DND-41 (cell line): ENCODE results near the gene RAI14.

ENCODE experiments used
- ATAC-seq: fragments of 200-7000 bp; cut with Tn5 transposase; 3 replicates; pipeline ENCODE4 v1.9.1; 2021; ENCODE audit warnings: low read depth; ENCODE audit not compliant: insufficient read depth
- DNase-seq: peaks from one replicate; pipeline ENCODE4 v3.0.0-alpha.2; 2020
- H2AFZ ChIP-seq: 2 replicates; pipeline ENCODE4 v1.6.0; 2012; ENCODE audit warnings: low read depth, low read length
- H3K27ac ChIP-seq: 2 replicates; pipeline ENCODE4 v1.5.1; 2012; ENCODE audit warnings: low read length, inconsistent platforms
- H3K27me3 ChIP-seq: fragments of 200-600 bp; sonication (generic); 2 replicates; pipeline ENCODE4 v1.6.0; 2012; ENCODE audit warnings: low read length, mild to moderate bottlenecking, inconsistent platforms; ENCODE audit not compliant: insufficient read depth, poor library complexity
- H3K36me3 ChIP-seq: 2 replicates; pipeline ENCODE4 v1.5.1; 2012; ENCODE audit warnings: low read length, inconsistent platforms; ENCODE audit not compliant: insufficient read depth
- H3K4me1 ChIP-seq: 2 replicates; pipeline ENCODE4 v1.5.1; 2012; ENCODE audit warnings: mild to moderate bottlenecking, low read length; ENCODE audit not compliant: insufficient read depth
- H3K4me2 ChIP-seq: 2 replicates; pipeline ENCODE4 v1.6.0; 2012; ENCODE audit warnings: mild to moderate bottlenecking, moderate library complexity, low read length, inconsistent platforms; ENCODE audit not compliant: insufficient read depth
- H3K4me3 ChIP-seq, 2 experiments: fragments of 200-600 bp in 1 of 2; shearing (Covaris generic) in 1 of 2; 2 replicates each; pipeline ENCODE4 v1.5.1; 2012 to 2016; ENCODE audit warnings: inconsistent platforms in 2 of 2, low read length in 2 of 2, mild to moderate bottlenecking in 2 of 2, low read depth in 1 of 2, moderate library complexity in 1 of 2
- H3K79me2 ChIP-seq: 2 replicates; pipeline ENCODE4 v1.6.0; 2012; ENCODE audit warnings: low read length, inconsistent platforms; ENCODE audit not compliant: insufficient read depth
- H3K9ac ChIP-seq: 2 replicates; pipeline ENCODE4 v1.6.0; 2012; ENCODE audit warnings: low read depth, mild to moderate bottlenecking, inconsistent platforms, low read length, moderate library complexity
- H3K9me3 ChIP-seq: 2 replicates; pipeline ENCODE4 v1.5.1; 2012; ENCODE audit warnings: low read length, moderate library complexity, mild to moderate bottlenecking, inconsistent platforms; ENCODE audit not compliant: insufficient read depth, severe bottlenecking
- H4K20me1 ChIP-seq: 2 replicates; pipeline ENCODE4 v1.6.0; 2012; ENCODE audit warnings: low read length; ENCODE audit not compliant: insufficient read depth
- CTCF ChIP-seq: IDR thresholded peaks from 2 replicates; pipeline ENCODE4 v1.5.1; 2012; ENCODE audit warnings: borderline replicate concordance, low read length, moderate library complexity, mild to moderate bottlenecking; ENCODE audit not compliant: poor library complexity, severe bottlenecking; ENCODE audit errors: extremely low read depth
- EZH2 ChIP-seq: IDR thresholded peaks from 3 replicates; pipeline ENCODE4 v1.6.1; 2012; ENCODE audit warnings: borderline replicate concordance, low read depth, mild to moderate bottlenecking, moderate library complexity, low read length, inconsistent platforms; ENCODE audit not compliant: severe bottlenecking

RAI14 gene

GRCh38 chr5:34847552-34847951 is 191.4 kb downstream of the RAI14 start:
- H4K20me1 ChIP-seq, result no peaks in the 10 kb centered on the region
- H3K36me3 ChIP-seq, result no peaks in the 10 kb centered on the region
- no peaks in the 10 kb centered on the region for H3K9me3 ChIP-seq
- no peak for DNase-seq
- H3K27me3 ChIP-seq, result peaks cover 2% of the 10 kb centered on the region
- TF ChIP-seq EZH2 (no peak), CTCF (no peak)
- no peak for ATAC-seq
- H3K4me1 ChIP-seq, result no peaks in the 10 kb centered on the region
- H3K27ac ChIP-seq, result no peak overlapping the region
- H3K4me2 ChIP-seq, result no peak overlapping the region
- no peak overlapping the region for H3K4me3 ChIP-seq
- no peak overlapping the region for H3K9ac ChIP-seq
- H3K79me2 ChIP-seq, result no peaks in the 10 kb centered on the region
- H2AFZ ChIP-seq, result no peak overlapping the region

DNA sequence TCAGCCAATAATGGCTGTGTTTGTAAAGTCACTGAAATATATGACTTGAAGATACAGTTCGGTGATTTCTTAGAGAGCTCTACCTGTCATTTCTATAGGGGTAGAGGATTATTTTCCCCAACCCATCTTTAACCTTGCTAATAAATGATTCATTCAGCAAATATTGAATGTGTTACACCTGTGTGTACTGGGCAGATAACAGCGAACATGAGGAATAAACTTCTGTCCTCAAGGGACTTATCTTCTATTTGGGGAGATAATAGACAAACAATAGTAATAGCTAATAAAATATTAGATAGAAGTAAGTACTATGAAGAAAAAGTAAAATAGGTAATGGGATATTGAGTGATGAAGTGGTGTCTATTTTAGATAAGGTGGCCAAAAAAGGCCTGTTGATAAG is 192.1 kb downstream of the RAI14 start:
- no peaks in the 10 kb centered on the region for H3K4me1 ChIP-seq
- no peak for DNase-seq

DNA sequence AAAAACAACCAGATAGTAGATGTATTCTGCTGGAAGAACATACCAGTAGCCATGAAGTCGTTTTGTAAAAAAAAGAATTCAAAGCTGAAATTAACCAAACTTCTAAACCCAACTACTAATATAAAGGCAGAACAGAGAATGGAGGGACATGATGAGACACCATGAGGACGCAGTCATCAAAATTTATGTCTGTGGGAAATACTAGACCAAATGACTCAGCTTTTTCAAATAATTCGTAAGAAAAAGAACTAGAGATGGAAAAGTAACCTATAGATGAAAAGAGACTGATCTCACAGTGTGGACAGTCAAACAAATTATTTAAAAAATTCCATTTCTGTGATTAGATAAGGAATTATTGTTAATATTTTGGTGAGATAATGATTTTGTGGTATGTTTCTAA is 193.1 kb downstream of the RAI14 start:
- Histone ChIP-seq H3K79me2 (no peaks in the 10 kb centered on the region), H3K36me3 (no peaks in the 10 kb centered on the region), H3K9me3 (no peaks in the 10 kb centered on the region), H4K20me1 (no peaks in the 10 kb centered on the region), H3K27me3 (no peaks in the 10 kb centered on the region), H3K4me1 (no peaks in the 10 kb centered on the region), H3K27ac (no peak overlapping the region), H3K9ac (no peak overlapping the region), H2AFZ (no peak overlapping the region), H3K4me2 (no peak overlapping the region), H3K4me3 (no peak overlapping the region)
- ATAC-seq, result no peak
- TF ChIP-seq CTCF (no peak), EZH2 (no peak)
- no peak for DNase-seq

More for the DNA sequence above, 192.1 kb downstream of the RAI14 start:
- Histone ChIP-seq H3K36me3 (no peaks in the 10 kb centered on the region), H3K9ac (no peak overlapping the region), H3K9me3 (no peaks in the 10 kb centered on the region), H2AFZ (no peak overlapping the region), H4K20me1 (no peaks in the 10 kb centered on the region), H3K27me3 (peaks cover 2% of the 10 kb centered on the region), H3K27ac (no peak overlapping the region), H3K4me3 (no peak overlapping the region), H3K79me2 (no peaks in the 10 kb centered on the region), H3K4me2 (no peak overlapping the region)
- no peak for ATAC-seq
- TF ChIP-seq CTCF (no peak), EZH2 (no peak)

DNA sequence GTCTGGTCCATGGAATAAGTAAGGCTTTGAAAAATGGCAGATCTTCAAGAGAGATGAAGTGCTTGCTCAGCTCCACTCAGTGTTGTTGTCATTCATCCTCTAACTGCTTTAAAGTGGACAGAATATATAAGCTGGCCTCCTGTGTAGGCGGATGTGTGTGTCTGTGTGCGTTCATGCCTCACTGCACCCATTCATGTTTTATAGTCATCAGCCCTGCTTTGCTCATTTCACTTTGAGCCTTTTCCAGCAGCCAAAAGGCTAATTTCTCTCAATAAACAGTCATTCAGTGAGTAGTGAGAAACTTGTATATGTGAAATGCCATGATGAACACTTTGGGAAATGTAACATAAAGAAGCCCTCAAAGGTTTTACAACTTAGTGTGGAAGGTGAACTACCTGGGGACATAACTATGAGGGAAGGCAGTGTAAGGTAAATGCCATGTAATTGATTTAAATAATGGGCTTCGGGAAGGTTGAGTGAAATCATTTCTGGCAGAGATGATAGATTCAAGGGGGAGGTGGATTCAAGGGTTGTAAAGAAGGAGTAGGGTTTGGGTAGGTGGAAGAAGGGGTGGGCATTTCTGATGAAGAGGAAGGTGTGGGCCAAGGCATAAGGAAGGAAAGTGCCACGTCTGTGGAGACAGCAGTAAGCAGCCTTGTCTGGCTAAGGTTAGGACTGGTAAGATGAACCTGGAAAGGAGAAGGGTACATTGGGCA is 198.5 kb downstream of the RAI14 start:
- Histone ChIP-seq H3K27me3 (peaks cover 7% of the 10 kb centered on the region), H4K20me1 (no peaks in the 10 kb centered on the region), H3K4me1 (no peaks in the 10 kb centered on the region), H3K36me3 (no peaks in the 10 kb centered on the region), H3K79me2 (no peaks in the 10 kb centered on the region), H3K9ac (no peak overlapping the region), H3K9me3 (no peaks in the 10 kb centered on the region), H3K4me2 (no peak overlapping the region), H3K27ac (no peak overlapping the region), H3K4me3 (no peak overlapping the region), H2AFZ (no peak overlapping the region)
- no peak for ATAC-seq
- TF ChIP-seq CTCF (no peak), EZH2 (no peak)
- no peak for DNase-seq
